ENCODE results near the gene HSPA4.

DNA sequence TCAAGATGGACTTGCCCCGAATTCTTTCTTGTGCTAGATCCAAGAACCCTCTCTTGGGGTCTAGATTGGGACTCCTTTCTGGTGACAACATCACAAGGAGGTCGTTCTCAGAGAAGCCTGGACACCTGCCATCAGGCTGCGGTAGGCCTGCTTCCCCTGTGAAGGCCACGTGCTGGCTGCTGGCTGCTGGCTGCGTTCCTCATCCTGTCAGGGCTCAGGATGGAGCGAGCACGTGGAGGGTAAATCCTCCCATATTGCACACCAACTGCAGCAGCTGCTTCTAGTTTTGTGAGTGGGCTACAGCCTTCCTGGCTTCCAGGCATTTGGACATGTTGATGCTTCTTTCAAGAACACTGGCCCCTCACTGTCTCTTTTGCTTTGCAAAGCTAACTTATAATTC is 95.6 kb downstream of the HSPA4 start:
- TF ChIP-seq TEAD4 (IDR thresholded peaks at IDR 0.05): no peak
- no peak for TF ChIP-seq EP300 (IDR thresholded peaks at IDR 0.05; ENCODE audit: borderline replicate concordance)
- TF ChIP-seq YY1 (IDR thresholded peaks at IDR 0.05; ENCODE audit: low read depth): no peak
- no peak for TF ChIP-seq RAD21 (IDR thresholded peaks at IDR 0.05; ENCODE audit: low read depth)
